ENCODE measurements around the gene NFE2.
A peak's percentile ranks its signal among the peaks of the same experiment; 100 is the strongest.

Gene NFE2

GRCh38 chr12:54251667-54252284, 49.0 kb downstream of the NFE2 start:
- DNase-seq (ENCODE audit: extremely low read depth, insufficient read length), result no peak

GRCh38 chr12:54249489-54249888, 51.3 kb downstream of the NFE2 start:
- DNase-seq (ENCODE audit: extremely low read depth, insufficient read length), result no peak
- H3K36me3 ChIP-seq (ENCODE audit: control insufficient read depth, insufficient read depth, low read length), result peaks cover 4% of the 10 kb centered on the region
- no peak for TF ChIP-seq CTCF (IDR thresholded peaks at IDR 0.05; ENCODE audit: insufficient read depth, low read length, poor library complexity, severe bottlenecking)
- no peak overlapping the region for H3K4me3 ChIP-seq (replicated peaks; ENCODE audit: low read depth, low read length)
- H3K27me3 ChIP-seq (replicated peaks; ENCODE audit: control insufficient read depth, insufficient read depth, low read length), result no peaks in the 10 kb centered on the region

More at GRCh38 chr12:54251667-54252284, 49.0 kb downstream of the NFE2 start:
- no peak overlapping the region for H3K4me3 ChIP-seq (replicated peaks; ENCODE audit: low read depth, low read length)
- no peaks in the 10 kb centered on the region for H3K27me3 ChIP-seq (replicated peaks; ENCODE audit: control insufficient read depth, insufficient read depth, low read length)
- H3K36me3 ChIP-seq (ENCODE audit: control insufficient read depth, insufficient read depth, low read length), result peaks cover 8% of the 10 kb centered on the region
- peak; percentile 56 for TF ChIP-seq CTCF (IDR thresholded peaks at IDR 0.05; ENCODE audit: insufficient read depth, low read length, poor library complexity, severe bottlenecking)

- Histone ChIP-seq H3K36me3 (ENCODE audit: control insufficient read depth, insufficient read depth, low read length) (peaks cover 4% of the 10 kb centered on the region), H3K27me3 (replicated peaks; ENCODE audit: control insufficient read depth, insufficient read depth, low read length) (no peaks in the 10 kb centered on the region), H3K4me3 (replicated peaks; ENCODE audit: low read depth, low read length) (no peak overlapping the region)
- TF ChIP-seq CTCF (IDR thresholded peaks at IDR 0.05; ENCODE audit: insufficient read depth, low read length, poor library complexity, severe bottlenecking), result no peak
- no peak for DNase-seq (ENCODE audit: extremely low read depth, insufficient read length)
Observed at GRCh38 chr12:54246011-54246641, 54.7 kb downstream of the NFE2 start.

All from GM06990 (cell line).